Measurements from ENCODE around the gene ADGRL2.

ADGRL2 gene

GRCh38 chr1:81841795-81842194 lies 41.1 kb downstream of the ADGRL2 start:
- H3K27ac ChIP-seq (ENCODE audit: low read length) = no peak overlapping the region
- no peak overlapping the region for H3K4me2 ChIP-seq (ENCODE audit: insufficient read depth, low read length)
- no peak for TF ChIP-seq CTCF (IDR thresholded peaks at IDR 0.05; ENCODE audit: borderline replicate concordance, extremely low read depth, low read length, poor library complexity, severe bottlenecking)
- TF ChIP-seq EZH2 (IDR thresholded peaks at IDR 0.05; ENCODE audit: borderline replicate concordance, low read depth, low read length, severe bottlenecking) = no peak
- H3K4me1 ChIP-seq (ENCODE audit: insufficient read depth, low read length) = no peaks in the 10 kb centered on the region
- H3K9me3 ChIP-seq (ENCODE audit: insufficient read depth, low read length, severe bottlenecking) = no peaks in the 10 kb centered on the region
- no peaks in the 10 kb centered on the region for H3K36me3 ChIP-seq (ENCODE audit: insufficient read depth, low read length)
- H3K27me3 ChIP-seq (ENCODE audit: insufficient read depth, low read length, poor library complexity) = no peaks in the 10 kb centered on the region
- H3K4me3 ChIP-seq (ENCODE audit: low read depth in 1 of 2, low read length in 2 of 2) = no peak overlapping the region
- DNase-seq (no peak), ATAC-seq (ENCODE audit: insufficient read depth, low read depth) (no peak)
- no peak overlapping the region for H2AFZ ChIP-seq (ENCODE audit: low read depth, low read length)
- no peak overlapping the region for H3K9ac ChIP-seq (ENCODE audit: low read depth, low read length)
- H4K20me1 ChIP-seq (ENCODE audit: insufficient read depth, low read length) = no peaks in the 10 kb centered on the region
- H3K79me2 ChIP-seq (ENCODE audit: insufficient read depth, low read length) = no peaks in the 10 kb centered on the region

- TF ChIP-seq EZH2 (IDR thresholded peaks at IDR 0.05; ENCODE audit: borderline replicate concordance, low read depth, low read length, severe bottlenecking) = no peak
- no peak for TF ChIP-seq CTCF (IDR thresholded peaks at IDR 0.05; ENCODE audit: borderline replicate concordance, extremely low read depth, low read length, poor library complexity, severe bottlenecking)
- no peaks in the 10 kb centered on the region for H4K20me1 ChIP-seq (ENCODE audit: insufficient read depth, low read length)
- H3K36me3 ChIP-seq (ENCODE audit: insufficient read depth, low read length) = no peaks in the 10 kb centered on the region
- no peaks in the 10 kb centered on the region for H3K79me2 ChIP-seq (ENCODE audit: insufficient read depth, low read length)
- H3K4me1 ChIP-seq (ENCODE audit: insufficient read depth, low read length) = no peaks in the 10 kb centered on the region
- no peak overlapping the region for H3K9ac ChIP-seq (ENCODE audit: low read depth, low read length)
- H3K4me3 ChIP-seq (ENCODE audit: low read depth in 1 of 2, low read length in 2 of 2) = no peak overlapping the region
- H3K27me3 ChIP-seq (ENCODE audit: insufficient read depth, low read length, poor library complexity) = no peaks in the 10 kb centered on the region
- no peak overlapping the region for H3K4me2 ChIP-seq (ENCODE audit: insufficient read depth, low read length)
- H2AFZ ChIP-seq (ENCODE audit: low read depth, low read length) = no peak overlapping the region
- H3K9me3 ChIP-seq (ENCODE audit: insufficient read depth, low read length, severe bottlenecking) = no peaks in the 10 kb centered on the region
- H3K27ac ChIP-seq (ENCODE audit: low read length) = no peak overlapping the region
- DNase-seq (no peak), ATAC-seq (ENCODE audit: insufficient read depth, low read depth) (no peak)
Observed at GRCh38 chr1:81844477-81844876, 43.7 kb downstream of the ADGRL2 start.

GRCh38 chr1:81846630-81847029 lies 45.9 kb downstream of the ADGRL2 start:
- Histone ChIP-seq H3K9ac (ENCODE audit: low read depth, low read length) (no peak overlapping the region), H2AFZ (ENCODE audit: low read depth, low read length) (no peak overlapping the region), H4K20me1 (ENCODE audit: insufficient read depth, low read length) (no peaks in the 10 kb centered on the region), H3K9me3 (ENCODE audit: insufficient read depth, low read length, severe bottlenecking) (no peaks in the 10 kb centered on the region), H3K27ac (ENCODE audit: low read length) (no peak overlapping the region), H3K27me3 (ENCODE audit: insufficient read depth, low read length, poor library complexity) (no peaks in the 10 kb centered on the region), H3K4me1 (ENCODE audit: insufficient read depth, low read length) (no peaks in the 10 kb centered on the region), H3K79me2 (ENCODE audit: insufficient read depth, low read length) (no peaks in the 10 kb centered on the region), H3K4me3 (ENCODE audit: low read depth in 1 of 2, low read length in 2 of 2) (no peak overlapping the region), H3K36me3 (ENCODE audit: insufficient read depth, low read length) (no peaks in the 10 kb centered on the region), H3K4me2 (ENCODE audit: insufficient read depth, low read length) (no peak overlapping the region)
- ATAC-seq (ENCODE audit: insufficient read depth, low read depth) (no peak), DNase-seq (no peak)
- no peak for TF ChIP-seq CTCF (IDR thresholded peaks at IDR 0.05; ENCODE audit: borderline replicate concordance, extremely low read depth, low read length, poor library complexity, severe bottlenecking)

GRCh38 chr1:81847063-81847462 lies 46.3 kb downstream of the ADGRL2 start:
- no peak overlapping the region for H3K9ac ChIP-seq (ENCODE audit: low read depth, low read length)
- no peaks in the 10 kb centered on the region for H3K36me3 ChIP-seq (ENCODE audit: insufficient read depth, low read length)
- no peaks in the 10 kb centered on the region for H3K79me2 ChIP-seq (ENCODE audit: insufficient read depth, low read length)
- DNase-seq (no peak), ATAC-seq (ENCODE audit: insufficient read depth, low read depth) (no peak)
- TF ChIP-seq EZH2 (IDR thresholded peaks at IDR 0.05; ENCODE audit: borderline replicate concordance, low read depth, low read length, severe bottlenecking) (no peak), CTCF (IDR thresholded peaks at IDR 0.05; ENCODE audit: borderline replicate concordance, extremely low read depth, low read length, poor library complexity, severe bottlenecking) (no peak)
- no peaks in the 10 kb centered on the region for H3K4me1 ChIP-seq (ENCODE audit: insufficient read depth, low read length)
- H3K27me3 ChIP-seq (ENCODE audit: insufficient read depth, low read length, poor library complexity) = no peaks in the 10 kb centered on the region
- no peak overlapping the region for H3K4me2 ChIP-seq (ENCODE audit: insufficient read depth, low read length)
- no peaks in the 10 kb centered on the region for H3K9me3 ChIP-seq (ENCODE audit: insufficient read depth, low read length, severe bottlenecking)
- H3K4me3 ChIP-seq (ENCODE audit: low read depth in 1 of 2, low read length in 2 of 2) = no peak overlapping the region
- H4K20me1 ChIP-seq (ENCODE audit: insufficient read depth, low read length) = no peaks in the 10 kb centered on the region
- no peak overlapping the region for H2AFZ ChIP-seq (ENCODE audit: low read depth, low read length)
- no peak overlapping the region for H3K27ac ChIP-seq (ENCODE audit: low read length)

Data from DND-41 (cell line).